ENCODE data around the gene ECT2. TPM values are rescaled to one million over a fixed set of nuclear protein-coding genes. Genes with fewer than 3 reads are reported as not detected.

Gene ECT2
- total RNA-seq, 1 donor from 2014 or later: 20.5 TPM

GRCh38 chr3:172777901-172778300 is 27.4 kb downstream of the ECT2 start:
- Histone ChIP-seq H3K36me3 (ENCODE audit: control insufficient read depth, insufficient read depth, low read length) (no peaks in the 10 kb centered on the region), H3K4me3 (ENCODE audit: low read depth, low read length) (no peak overlapping the region), H3K27me3 (ENCODE audit: control insufficient read depth, insufficient read depth, low read length) (no peaks in the 10 kb centered on the region)
- DNase-seq (ENCODE audit: low read depth): no peak
- TF ChIP-seq CTCF (IDR thresholded peaks at IDR 0.05; ENCODE audit: insufficient read depth, low read length, poor library complexity, severe bottlenecking): no peak

- no peaks in the 10 kb centered on the region for H3K36me3 ChIP-seq (ENCODE audit: control insufficient read depth, insufficient read depth, low read length)
- no peak for DNase-seq (ENCODE audit: low read depth)
- TF ChIP-seq CTCF (IDR thresholded peaks at IDR 0.05; ENCODE audit: insufficient read depth, low read length, poor library complexity, severe bottlenecking): no peak
These were observed 31.7 kb downstream of the ECT2 start for GRCh38 chr3:172782235-172782634.

GRCh38 chr3:172786036-172786435 is 35.5 kb downstream of the ECT2 start:
- no peak for TF ChIP-seq CTCF (IDR thresholded peaks at IDR 0.05; ENCODE audit: insufficient read depth, low read length, poor library complexity, severe bottlenecking)
- no peak overlapping the region for H3K4me3 ChIP-seq (ENCODE audit: low read depth, low read length)
- H3K36me3 ChIP-seq (ENCODE audit: control insufficient read depth, insufficient read depth, low read length): no peaks in the 10 kb centered on the region
- H3K27me3 ChIP-seq (ENCODE audit: control insufficient read depth, insufficient read depth, low read length): no peaks in the 10 kb centered on the region
- DNase-seq (ENCODE audit: low read depth): no peak

More at GRCh38 chr3:172782235-172782634, 31.7 kb downstream of the ECT2 start:
- Histone ChIP-seq H3K27me3 (ENCODE audit: control insufficient read depth, insufficient read depth, low read length) (no peaks in the 10 kb centered on the region), H3K4me3 (ENCODE audit: low read depth, low read length) (no peak overlapping the region)

GRCh38 chr3:172787019-172787418 is 36.5 kb downstream of the ECT2 start:
- Histone ChIP-seq H3K4me3 (ENCODE audit: low read depth, low read length) (no peak overlapping the region), H3K36me3 (ENCODE audit: control insufficient read depth, insufficient read depth, low read length) (no peaks in the 10 kb centered on the region), H3K27me3 (ENCODE audit: control insufficient read depth, insufficient read depth, low read length) (no peaks in the 10 kb centered on the region)
- DNase-seq (ENCODE audit: low read depth): no peak
- TF ChIP-seq CTCF (IDR thresholded peaks at IDR 0.05; ENCODE audit: insufficient read depth, low read length, poor library complexity, severe bottlenecking): no peak

GRCh38 chr3:172787746-172788145 is 37.2 kb downstream of the ECT2 start:
- no peak for TF ChIP-seq CTCF (IDR thresholded peaks at IDR 0.05; ENCODE audit: insufficient read depth, low read length, poor library complexity, severe bottlenecking)
- H3K27me3 ChIP-seq (ENCODE audit: control insufficient read depth, insufficient read depth, low read length): no peaks in the 10 kb centered on the region
- no peak overlapping the region for H3K4me3 ChIP-seq (ENCODE audit: low read depth, low read length)
- H3K36me3 ChIP-seq (ENCODE audit: control insufficient read depth, insufficient read depth, low read length): peaks cover 2% of the 10 kb centered on the region
- DNase-seq (ENCODE audit: low read depth): peak; percentile 4

- no peak for DNase-seq (ENCODE audit: low read depth)
These were observed 48.7 kb downstream of the ECT2 start for GRCh38 chr3:172799246-172799645.

More at GRCh38 chr3:172799246-172799645, 48.7 kb downstream of the ECT2 start:
- TF ChIP-seq CTCF (IDR thresholded peaks at IDR 0.05; ENCODE audit: insufficient read depth, low read length, poor library complexity, severe bottlenecking): no peak
- peaks cover under 1% of the 10 kb centered on the region for H3K36me3 ChIP-seq (ENCODE audit: control insufficient read depth, insufficient read depth, low read length)
- no peaks in the 10 kb centered on the region for H3K27me3 ChIP-seq (ENCODE audit: control insufficient read depth, insufficient read depth, low read length)
- no peak overlapping the region for H3K4me3 ChIP-seq (ENCODE audit: low read depth, low read length)
